ENCODE measurements around the gene PSPH.
A peak's percentile ranks its signal among the peaks of the same experiment; 100 is the strongest.
"Not testable (repeated sequence)": the region's sequence is repeated elsewhere in the genome, so short reads cannot be mapped to it uniquely, and the experiment has no call there.

The PSPH gene

DNA sequence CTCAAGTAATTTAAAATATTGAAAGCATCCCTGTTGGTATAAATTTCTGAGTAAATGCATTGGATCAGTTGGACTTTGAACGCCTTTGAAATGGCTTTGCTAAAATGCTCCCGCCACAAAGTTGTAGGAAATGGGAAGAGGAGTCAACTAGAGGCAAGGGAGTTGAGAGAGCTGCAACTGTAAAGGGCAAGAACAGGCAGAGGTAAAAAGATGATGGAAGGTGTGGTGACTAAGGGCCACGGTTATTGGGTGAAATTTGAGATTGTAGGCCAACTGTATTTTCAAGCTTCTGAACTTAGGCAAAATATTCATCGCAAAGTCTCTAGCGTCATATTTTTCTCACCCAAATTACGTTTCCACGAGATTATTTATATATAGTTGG is 12.2 kb upstream of the PSPH start:
- FAIRE-seq, result no peak
- DNase-seq (ENCODE audit: low spot score), result no peak

DNA sequence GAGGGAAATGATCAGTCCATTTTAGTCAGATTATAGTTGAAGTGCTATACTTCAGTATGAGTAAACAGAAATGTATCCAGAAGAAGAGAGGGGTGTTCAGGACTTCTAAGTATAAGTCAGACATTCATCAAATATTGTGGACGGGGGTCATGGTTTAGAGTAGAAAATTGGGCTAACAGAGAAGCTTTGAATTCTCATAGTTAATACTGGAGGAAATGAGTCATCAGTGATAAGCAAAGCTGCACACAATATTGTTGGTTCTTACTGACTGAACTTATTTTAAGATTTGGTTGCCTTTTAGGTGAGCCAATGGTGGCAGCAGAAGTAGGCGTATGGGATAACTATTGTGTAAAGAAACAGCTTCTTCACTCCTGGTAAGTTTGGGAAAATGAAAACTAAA is 11.1 kb upstream of the PSPH start:
- DNase-seq (ENCODE audit: low spot score), result peak; percentile 65

DNA sequence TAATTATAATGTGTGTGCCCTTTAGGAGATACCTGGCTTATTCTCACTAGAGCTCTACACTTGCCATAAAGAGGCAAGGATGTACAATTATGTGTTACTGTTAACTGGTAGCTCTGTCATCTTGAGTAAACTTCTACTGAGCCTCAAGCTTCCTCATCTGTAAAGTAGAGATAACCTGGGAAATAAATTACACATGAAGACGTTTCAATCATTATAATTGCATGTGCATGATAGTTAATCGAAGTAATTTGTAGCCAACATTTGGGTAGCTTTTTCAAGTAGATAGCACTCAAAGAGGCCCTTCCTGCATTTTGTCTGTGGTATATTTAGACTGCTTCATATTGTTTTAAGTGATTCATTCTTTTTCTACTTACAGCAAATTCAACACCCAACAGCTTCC is 2.7 kb upstream of the PSPH start:
- FAIRE-seq (no peak), DNase-seq (ENCODE audit: low spot score) (no peak)

More for the DNA sequence above, 11.1 kb upstream of the PSPH start:
- peak; percentile 82 for FAIRE-seq

DNA sequence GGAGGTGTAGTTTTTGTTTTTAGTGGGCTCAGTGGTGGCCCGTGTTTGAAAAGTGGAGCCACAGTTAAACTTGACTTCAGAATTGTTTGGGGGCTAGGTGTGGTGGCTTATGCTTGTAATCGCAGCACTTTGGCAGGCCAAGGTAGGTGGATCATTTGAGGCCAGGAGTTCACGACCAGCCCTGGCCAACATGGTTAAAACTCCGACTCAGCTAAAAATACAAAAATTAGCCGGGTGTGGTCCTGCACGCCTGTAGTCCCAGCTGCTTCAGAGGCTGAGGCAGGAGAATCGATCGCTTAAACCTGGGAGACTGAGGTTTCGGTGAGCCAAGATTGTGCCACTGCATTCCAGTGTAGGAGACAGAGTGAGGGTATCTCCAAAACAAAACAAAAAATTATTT is 2.1 kb upstream of the PSPH start:
- DNase-seq (ENCODE audit: low spot score), result no peak

DNA sequence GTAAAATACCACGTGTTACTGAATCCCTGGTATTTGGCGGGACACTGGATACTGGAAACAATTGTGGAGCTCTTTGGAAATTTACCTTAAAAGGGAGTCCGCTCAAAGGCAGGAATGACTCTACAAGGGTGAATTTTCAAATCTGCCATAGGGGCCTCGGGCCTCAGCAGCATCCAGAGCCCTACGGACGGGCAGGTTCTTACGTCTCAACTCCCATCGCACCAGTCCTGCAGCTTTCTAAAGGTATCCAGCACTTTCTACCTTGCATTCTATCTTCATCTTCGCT is 248 bp downstream of the PSPH start:
- no peak for DNase-seq (ENCODE audit: low spot score)
- FAIRE-seq, result no peak

More for the DNA sequence above, 2.1 kb upstream of the PSPH start:
- no peak for FAIRE-seq

DNA sequence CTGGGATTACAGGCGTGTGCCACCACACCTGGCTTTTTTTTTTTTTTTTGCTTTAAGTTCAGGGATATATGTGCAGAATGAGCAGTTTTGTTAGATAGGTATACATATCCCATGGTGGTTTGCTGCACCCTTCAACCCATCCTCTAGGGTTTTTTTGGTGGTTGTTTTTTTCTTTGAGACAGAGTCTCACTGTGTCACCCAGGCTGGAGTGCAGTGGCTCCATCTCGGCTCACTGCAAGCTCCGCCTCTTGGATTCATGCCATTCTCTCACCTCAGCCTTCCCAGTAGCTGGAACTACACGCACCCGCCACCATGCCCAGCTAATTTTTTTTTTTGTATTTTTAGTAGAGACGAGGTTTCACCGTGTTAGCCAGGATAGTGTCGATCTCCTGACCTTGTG is 2.5 kb downstream of the PSPH start:
- not testable (repeated sequence) for FAIRE-seq

DNA sequence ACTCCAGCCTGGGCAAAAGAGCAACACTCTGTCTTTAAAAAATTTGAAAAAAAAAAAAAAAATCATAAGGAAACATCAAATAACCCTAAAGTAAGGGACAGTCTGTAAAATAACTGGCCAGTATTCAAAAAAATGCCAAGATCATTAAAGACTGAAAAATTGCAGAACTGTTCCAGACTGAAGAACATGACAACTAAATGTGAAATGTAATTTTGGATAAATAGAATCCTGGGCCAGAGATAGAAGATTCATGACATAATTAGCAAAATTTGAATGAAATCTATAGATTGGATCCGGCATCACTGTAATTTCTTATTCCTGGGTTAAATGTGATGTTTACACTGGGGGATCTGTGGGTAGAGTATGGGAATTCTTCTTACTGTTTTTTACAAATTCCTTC is 3.0 kb downstream of the PSPH start:
- no peak for DNase-seq (ENCODE audit: low spot score)
- FAIRE-seq, result no peak

More for the DNA sequence above, 2.5 kb downstream of the PSPH start:
- peak; percentile 20 for DNase-seq (ENCODE audit: low spot score)

DNA sequence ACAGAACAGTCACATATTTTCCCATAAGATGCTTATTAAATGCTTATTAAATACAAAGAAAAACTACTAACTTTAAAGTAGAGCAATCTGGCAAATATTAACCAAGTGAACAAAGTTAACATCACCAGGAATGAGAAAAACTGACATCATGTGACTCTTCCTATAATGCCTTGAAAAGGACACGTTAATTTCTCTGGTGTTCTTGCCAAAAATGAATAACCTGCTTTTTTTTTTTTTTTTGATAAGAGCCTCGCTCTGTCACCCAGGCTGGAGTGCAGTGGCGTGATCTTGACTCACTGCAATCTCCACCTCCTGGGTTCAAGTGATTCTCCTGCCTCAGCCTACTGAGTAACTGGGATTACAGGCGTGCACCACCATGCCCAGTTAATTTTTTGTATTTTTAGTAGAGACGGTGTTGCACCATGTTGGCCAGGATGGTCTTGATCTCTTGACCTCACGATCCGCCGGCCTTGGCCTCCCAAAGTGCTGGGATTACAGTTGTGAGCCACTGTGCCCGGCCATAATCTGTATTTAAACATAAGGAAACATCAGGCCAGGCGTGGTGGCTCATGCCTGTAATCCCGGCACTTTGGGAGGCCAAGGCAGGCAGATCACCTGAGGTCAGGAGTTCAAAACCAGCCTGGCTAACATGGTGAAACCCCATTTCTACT is 3.7 kb downstream of the PSPH start:
- DNase-seq (ENCODE audit: low spot score), result peak; percentile 79

DNA sequence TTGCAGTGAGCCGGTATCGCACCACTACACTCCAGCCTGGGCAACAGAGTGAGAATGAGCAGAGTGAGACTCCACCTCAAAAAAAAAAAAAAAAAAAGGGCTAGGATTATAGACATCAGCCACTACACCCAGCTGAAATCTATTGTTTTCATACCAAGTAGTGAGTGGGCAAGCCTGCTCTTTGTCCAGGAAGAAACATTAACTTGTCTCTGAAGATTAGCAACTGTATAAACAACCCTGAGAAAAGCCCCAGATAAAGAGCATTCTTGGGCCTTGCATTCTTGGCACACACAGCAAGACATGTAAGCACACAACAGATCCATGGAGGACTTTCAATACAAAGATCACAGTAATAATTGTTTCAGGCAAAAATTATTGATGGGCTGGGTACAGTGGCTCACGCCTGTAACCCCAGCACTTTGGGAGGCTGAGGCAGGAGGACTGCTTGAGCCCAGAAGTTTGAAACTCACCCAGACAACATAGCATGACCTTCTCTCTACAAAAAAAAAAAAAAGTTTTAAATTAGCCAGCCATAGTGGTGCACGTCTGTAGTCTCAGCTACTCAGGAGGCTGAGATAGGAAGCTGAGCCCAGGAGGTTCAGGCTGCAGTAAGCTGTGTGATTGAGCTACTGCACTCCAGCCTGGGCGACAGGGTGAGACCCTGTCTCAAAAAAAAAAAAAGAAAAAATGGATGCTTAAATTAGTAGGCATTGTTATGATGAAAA is 4.4 kb downstream of the PSPH start:
- FAIRE-seq, result peak; percentile 59

More for the DNA sequence above, 3.7 kb downstream of the PSPH start:
- peak; percentile 97 for FAIRE-seq

DNA sequence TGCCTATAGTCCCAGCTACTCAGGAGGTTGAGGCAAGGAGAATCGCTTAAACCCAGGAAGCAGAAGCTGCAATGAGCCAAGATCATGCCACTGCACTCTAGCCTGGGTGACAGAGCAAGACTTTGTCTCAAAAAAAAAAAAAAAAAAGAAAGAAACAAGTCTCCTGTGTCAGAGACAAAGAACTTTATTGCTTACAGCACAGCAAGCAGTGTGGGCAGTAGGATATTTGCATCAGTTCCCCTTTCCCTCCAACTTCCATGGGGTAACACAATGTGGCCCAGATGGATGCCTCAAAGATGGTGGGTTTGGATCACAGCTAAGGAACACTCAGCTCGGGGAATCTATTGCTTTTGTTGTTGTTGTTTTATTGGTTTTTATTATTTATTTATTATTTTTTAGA is 5.5 kb downstream of the PSPH start:
- not testable (repeated sequence) for FAIRE-seq; DNase-seq (ENCODE audit: low spot score)

More for the DNA sequence above, 4.4 kb downstream of the PSPH start:
- DNase-seq (ENCODE audit: low spot score), result peak; percentile 76

DNA sequence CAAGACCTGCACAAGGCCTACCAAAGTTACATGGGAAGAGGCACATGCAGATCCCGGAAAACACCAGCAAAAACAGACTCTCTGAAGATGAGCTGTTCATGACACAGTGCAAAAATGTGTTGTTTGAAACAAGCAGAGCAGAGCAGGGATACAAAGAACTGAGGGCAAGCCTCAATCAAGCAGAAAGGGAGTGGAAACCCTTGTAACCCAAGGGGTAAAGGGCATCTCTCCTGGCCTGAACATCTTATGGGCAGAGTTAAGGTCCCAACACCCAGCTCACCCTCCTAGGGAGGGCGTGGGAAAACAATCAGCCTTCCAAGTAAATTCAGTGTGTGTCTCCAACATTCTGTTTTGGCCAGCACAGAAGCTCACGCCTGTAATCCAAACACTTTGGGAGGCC is 10.5 kb downstream of the PSPH start:
- FAIRE-seq, result no peak

DNA sequence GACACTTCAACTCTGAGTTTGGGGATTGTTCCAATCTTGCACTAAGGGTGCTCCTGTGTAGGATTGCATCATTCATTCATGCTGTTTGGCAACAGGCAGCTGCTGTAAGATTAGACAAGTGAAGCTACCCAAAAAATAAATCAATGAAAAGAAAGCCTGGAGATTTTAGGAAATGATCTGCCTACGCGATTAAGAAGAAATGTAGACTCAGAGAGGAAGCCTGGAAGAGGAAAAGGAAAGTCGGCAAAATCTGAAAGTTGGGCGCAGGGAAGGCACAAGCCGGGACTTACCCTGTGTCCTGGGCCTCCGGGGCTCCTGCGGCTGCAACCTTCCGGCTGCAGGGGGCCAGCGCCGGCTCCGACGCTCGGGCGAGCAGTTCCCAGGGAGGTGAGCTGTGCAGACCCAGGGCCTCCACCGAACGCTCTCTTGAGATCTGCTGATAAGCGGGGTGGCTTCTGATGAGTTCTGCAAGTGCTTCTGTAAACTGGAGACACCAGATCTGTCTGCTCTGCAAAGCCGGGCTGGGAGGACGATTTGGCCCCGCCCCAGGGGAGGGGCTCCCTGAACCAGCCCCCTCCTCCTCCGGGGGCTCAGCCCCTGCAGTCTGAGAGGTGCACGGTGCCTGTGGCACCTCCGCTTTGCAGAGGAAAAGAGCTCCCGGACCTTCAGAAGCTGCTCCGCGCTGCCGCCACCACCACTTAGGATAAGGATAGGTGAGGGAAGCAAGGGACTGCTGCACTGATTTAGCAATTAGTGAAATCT is 17.4 kb downstream of the PSPH start:
- DNase-seq (ENCODE audit: low spot score), result peak; percentile 71
- peak; percentile 68 for FAIRE-seq

More for the DNA sequence above, 10.5 kb downstream of the PSPH start:
- DNase-seq (ENCODE audit: low spot score), result no peak

DNA sequence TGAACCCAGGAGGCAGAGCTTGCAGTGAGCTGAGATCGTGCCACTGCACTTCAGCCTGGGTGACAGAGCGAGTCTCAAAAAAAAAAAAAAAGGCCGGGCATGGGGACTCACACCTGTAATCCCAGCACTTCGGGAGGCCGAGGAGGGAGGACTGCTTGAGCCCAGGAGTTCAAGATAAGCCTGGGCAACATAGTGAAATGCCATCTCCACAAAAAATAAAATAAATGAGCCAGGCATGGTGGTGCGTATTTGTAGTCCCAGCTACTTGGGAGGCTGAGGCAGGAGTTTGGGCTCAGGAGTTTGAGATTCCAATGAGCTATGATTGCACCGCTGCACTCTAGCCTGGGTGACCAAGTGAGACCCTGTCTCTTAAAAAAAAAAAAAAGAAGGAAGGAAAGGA is 18.7 kb downstream of the PSPH start:
- DNase-seq (ENCODE audit: low spot score); FAIRE-seq: not testable (repeated sequence)

DNA sequence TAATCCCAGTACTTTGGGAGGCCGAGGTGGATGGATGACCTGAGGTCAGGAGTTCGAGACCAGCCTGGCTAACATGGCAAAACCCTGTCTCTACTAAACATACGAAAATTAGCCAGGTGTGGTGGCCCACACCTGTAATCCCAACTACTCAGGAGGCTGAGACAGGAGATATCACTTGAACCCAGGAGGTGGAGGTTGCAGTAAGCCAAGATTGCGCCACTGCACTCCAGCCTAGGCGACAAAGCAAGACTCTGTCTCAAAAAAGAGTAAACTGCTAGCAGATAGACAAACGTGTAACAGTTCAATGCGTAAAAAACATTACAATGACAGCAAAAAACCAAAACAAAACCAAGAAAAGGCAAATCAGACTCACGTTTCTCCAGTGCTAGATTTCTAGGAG is 19.7 kb downstream of the PSPH start:
- not testable (repeated sequence) for DNase-seq (ENCODE audit: low spot score); FAIRE-seq

DNA sequence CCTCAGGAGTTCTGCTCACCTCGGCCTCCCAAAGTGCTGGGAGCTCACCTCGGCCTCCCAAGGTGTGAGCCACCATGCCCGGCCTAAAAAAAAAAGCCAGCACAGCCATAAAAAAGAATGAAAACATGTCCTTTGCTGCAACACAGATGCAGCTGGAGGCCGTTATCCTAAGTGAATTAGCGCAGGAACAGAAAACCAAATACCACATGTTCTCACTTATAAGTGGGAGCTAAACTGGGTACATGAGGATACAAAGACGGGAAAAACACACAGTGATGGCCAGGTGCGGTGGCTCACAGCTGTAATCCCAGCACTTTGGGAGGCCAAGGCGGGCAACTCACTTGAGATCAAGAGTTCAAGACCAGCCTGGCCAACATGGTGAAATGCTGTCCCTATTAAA is 20.9 kb downstream of the PSPH start:
- FAIRE-seq (no peak), DNase-seq (ENCODE audit: low spot score) (no peak)

DNA sequence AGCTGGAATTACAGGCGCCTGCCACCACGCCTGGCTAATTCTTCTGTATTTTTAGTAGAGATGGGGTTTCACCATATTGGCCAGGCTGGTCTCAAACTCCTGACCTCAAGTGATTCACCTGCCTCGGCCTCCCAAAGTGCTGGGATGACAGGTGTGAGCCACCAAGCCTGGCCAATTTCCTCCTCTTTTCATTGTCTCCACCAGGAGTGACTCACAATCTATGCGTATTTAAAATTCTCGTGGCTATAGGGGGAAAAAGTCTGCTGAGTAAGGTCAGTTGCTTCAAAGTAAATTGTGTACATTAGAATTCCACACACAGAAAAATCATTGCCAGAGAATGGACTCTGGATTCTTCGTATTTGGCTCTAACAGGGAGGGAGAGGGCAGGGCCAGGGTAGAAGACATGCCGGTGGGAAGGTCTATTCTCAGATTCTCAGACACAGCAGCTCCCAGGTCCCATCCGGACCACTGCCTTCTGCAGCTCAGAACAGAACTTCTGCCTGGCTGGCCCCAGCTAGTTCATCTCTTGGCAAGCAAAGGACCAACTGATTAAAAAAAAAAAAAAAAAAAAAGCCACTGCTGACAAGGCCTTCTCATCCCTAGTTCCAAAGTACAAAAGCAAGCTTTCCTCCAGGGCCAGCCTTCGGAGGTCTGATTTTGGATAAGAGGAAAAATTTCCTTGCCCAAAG is 22.2 kb downstream of the PSPH start:
- FAIRE-seq (no peak), DNase-seq (ENCODE audit: low spot score) (peak; percentile 49)

DNA sequence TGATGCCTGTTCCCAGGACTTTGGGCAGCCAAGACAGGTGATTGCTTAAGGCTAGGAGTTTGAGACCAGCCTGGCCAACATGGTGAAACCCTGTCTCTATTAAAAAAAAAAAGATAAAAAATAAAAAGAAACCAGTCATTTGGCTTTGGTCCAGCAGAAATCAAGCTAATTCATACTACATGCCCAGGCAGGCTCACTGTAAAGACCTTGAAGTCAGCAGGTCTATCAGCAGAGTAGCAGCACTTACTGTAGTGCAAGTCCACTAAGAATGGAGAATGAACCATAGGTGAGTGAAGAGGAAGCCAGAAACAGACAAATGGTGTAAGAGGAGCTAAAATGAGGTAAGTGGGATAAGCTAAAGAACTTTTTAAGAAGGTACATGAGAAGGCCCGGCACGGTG is 24.7 kb downstream of the PSPH start:
- DNase-seq (ENCODE audit: low spot score), result no peak

DNA sequence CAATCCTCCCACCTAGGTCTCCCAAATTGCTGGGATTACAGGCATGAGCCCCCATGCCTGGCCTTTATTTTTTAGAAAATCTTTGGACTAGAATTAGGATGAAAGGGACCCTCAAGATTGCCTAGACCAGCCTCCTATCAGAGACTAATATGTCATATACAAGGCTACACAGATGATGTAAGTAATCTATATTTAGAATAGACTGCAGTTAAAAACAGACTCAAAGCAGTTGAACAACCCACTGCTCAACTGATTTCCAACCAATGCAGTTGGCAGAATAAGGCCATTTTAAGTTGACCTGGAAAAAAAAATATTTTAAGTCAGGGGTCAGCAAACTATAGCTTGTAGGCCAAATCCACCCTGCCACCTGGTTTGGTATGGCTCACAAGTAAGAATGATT is 27.7 kb downstream of the PSPH start:
- DNase-seq (ENCODE audit: low spot score), result no peak
- no peak for FAIRE-seq

More for the DNA sequence above, 24.7 kb downstream of the PSPH start:
- FAIRE-seq, result no peak

DNA sequence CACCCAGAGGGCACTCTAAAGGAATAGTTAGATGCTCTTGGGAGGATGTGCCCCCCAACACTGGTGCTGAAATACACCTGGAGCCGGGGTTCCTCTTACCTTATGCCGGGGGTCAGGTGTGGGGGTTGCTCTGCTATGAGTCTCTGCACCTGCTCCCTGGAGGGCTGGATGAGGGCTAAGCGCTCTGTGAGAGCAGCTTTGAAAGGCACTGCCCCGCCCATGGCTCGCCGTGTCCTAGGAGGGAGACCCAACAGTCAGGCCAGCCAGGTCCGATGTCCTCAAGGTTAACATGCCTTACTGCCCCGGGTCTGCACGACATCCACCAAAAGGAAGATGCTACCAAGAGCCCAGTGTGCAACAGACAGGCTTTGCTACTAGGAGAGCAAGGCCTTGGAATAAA is 31.7 kb downstream of the PSPH start:
- FAIRE-seq (no peak), DNase-seq (ENCODE audit: low spot score) (no peak)

DNA sequence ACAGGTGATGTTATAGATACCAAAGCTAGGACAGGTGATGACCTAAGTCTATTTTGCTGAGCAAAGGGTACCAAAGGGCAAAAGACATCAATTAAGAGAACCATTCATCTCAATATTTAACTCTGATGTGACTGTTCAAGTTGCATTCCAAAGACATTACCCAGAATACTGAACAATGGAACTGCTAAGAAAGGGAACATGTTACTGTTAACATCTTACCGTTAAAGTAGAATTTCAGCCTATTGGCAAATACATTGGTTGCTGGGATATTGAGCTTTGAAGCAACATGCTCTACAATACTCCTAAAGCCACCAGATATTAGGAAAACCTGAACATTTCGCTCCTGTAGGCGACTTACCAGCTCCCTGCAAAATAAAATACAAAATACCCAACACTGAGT is 34.2 kb downstream of the PSPH start:
- not testable (repeated sequence) for FAIRE-seq; DNase-seq (ENCODE audit: low spot score)

DNA sequence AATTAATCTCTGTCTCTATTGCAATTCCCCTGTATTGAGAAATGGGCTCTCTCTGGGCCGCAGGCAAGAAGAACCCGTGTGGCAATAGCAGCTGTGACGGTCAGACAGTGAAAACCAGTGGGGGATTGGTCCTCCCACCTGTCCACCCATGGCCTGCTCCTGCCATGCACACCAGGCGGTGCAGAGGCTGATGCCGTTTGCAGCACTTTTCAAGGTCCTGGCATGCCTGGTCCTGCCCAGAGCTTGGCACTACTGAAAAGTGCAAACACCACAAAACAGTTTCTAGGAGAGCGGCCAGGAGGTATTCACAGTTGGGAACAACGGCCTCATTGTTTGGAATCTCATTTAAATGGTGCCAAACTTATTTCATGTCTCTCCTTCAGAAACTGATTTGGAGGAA is 41.5 kb downstream of the PSPH start:
- no peak for FAIRE-seq

DNA sequence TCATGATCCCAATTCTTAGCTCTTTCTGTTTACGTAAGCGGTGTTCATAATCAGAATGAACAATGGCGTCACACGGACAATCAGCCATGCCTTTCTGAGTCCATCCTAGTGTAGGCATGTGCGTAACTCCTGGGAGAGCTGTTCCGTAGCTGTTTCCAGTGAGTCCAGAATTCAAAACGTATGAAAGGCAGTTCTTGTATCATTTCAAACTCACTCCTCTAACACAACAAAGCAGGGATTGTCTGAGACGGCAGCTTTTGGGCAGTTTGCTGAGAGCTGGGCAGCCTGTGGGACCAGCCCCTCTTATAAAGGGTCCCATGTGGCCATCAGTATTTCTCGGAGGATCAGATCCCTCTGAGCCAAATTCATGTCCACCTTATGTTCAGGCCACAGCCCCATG is 43.4 kb downstream of the PSPH start:
- no peak for FAIRE-seq
- no peak for DNase-seq (ENCODE audit: low spot score)

More for the DNA sequence above, 41.5 kb downstream of the PSPH start:
- DNase-seq (ENCODE audit: low spot score), result no peak
